IMR-90 (cell line): ENCODE results near the gene PSAPL1. TPM values are rescaled to one million over a fixed set of nuclear protein-coding genes. Genes with fewer than 3 reads are reported as not detected.

Experiments used
- ATAC-seq: fragments of 200-7000 bp; cut with Tn5 transposase; 2 replicates; pipeline ENCODE4 v1.9.1; 2020; ENCODE audit warnings: low read depth, mild to moderate bottlenecking, moderate library complexity
- BruUV-seq: library from RNA; stranded (reverse); fragments of 400-500 nt; replicated peaks from 2 replicates; lab custom pipeline; 2021; lab: Mats Ljungman, UMichigan
- CTCF ChIA-PET: fragments of 300-600 bp; formaldehyde crosslinking; extraction: SDS; loops from one replicate; lab custom pipeline; 2021; ENCODE audit warnings: antibody characterized with exemption; lab: Yijun Ruan, JAX
- POLR2A ChIA-PET: fragments of 300-600 bp; sonication (Branson Sonifier 250); formaldehyde crosslinking; loops from one replicate; lab custom pipeline; 2022; ENCODE audit warnings: antibody characterized with exemption; ENCODE audit not compliant: unreplicated experiment; lab: Charles Lee
- DNase-seq: peaks from one replicate; pipeline ENCODE4 v3.0.0; 2013
- H2AFZ ChIP-seq: replicated peaks from 2 replicates; pipeline ENCODE3; 2013; ENCODE audit warnings: low read length, mild to moderate bottlenecking; ENCODE audit not compliant: poor library complexity
- H2AK5ac ChIP-seq: 2 replicates; pipeline ENCODE4 v1.6.1; 2013; ENCODE audit warnings: low read depth, low read length, inconsistent platforms
- H2AK9ac ChIP-seq: replicated peaks from 2 replicates; pipeline ENCODE3; 2013; ENCODE audit warnings: mild to moderate bottlenecking, low read depth, low read length, moderate library complexity; ENCODE audit not compliant: poor library complexity
- H2BK120ac ChIP-seq: 2 replicates; pipeline ENCODE4 v1.6.1; 2013; ENCODE audit warnings: low read depth, low read length, inconsistent platforms
- H2BK15ac ChIP-seq: 3 replicates; pipeline ENCODE4 v1.6.1; 2013; ENCODE audit warnings: low read depth, low read length, inconsistent platforms
- H2BK20ac ChIP-seq: 2 replicates; pipeline ENCODE4 v1.6.1; 2013; ENCODE audit warnings: low read depth, mild to moderate bottlenecking, inconsistent platforms, low read length, moderate library complexity
- H2BK5ac ChIP-seq: 2 replicates; pipeline ENCODE4 v1.6.1; 2013; ENCODE audit warnings: mild to moderate bottlenecking, low read depth, low read length, inconsistent platforms; ENCODE audit not compliant: poor library complexity, severe bottlenecking
- H3K14ac ChIP-seq: replicated peaks from 2 replicates; pipeline ENCODE4 v1.6.1; 2013; ENCODE audit warnings: low read depth, low read length, inconsistent platforms
- H3K18ac ChIP-seq: 2 replicates; pipeline ENCODE4 v1.6.1; 2013; ENCODE audit warnings: low read depth, low read length, control low read depth
- H3K23ac ChIP-seq: 2 replicates; pipeline ENCODE4 v1.6.1; 2013; ENCODE audit warnings: low read depth, low read length, inconsistent platforms
- H3K27ac ChIP-seq: 2 replicates; pipeline ENCODE4 v1.5.1; 2013; ENCODE audit warnings: mild to moderate bottlenecking, control low read depth, low read length; ENCODE audit not compliant: insufficient read depth
- H3K27me3 ChIP-seq: 2 replicates; pipeline ENCODE4 v1.6.1; 2013; ENCODE audit warnings: low read length; ENCODE audit not compliant: control insufficient read depth, insufficient read depth
- H3K36me3 ChIP-seq: 2 replicates; pipeline ENCODE4 v1.6.1; 2013; ENCODE audit warnings: low read length, mixed read lengths; ENCODE audit not compliant: control insufficient read depth, insufficient read depth
- H3K4ac ChIP-seq: 2 replicates; pipeline ENCODE4 v1.6.1; 2013; ENCODE audit warnings: low read depth, low read length, inconsistent platforms
- H3K4me1 ChIP-seq: 2 replicates; pipeline ENCODE4 v1.6.1; 2013; ENCODE audit warnings: low read length, mixed read lengths; ENCODE audit not compliant: control insufficient read depth, insufficient read depth
- H3K4me2 ChIP-seq: 2 replicates; pipeline ENCODE4 v1.6.1; 2013; ENCODE audit warnings: low read depth, mild to moderate bottlenecking, control low read depth, low read length, moderate library complexity
- H3K4me3 ChIP-seq: 2 replicates; pipeline ENCODE4 v1.5.1; 2013; ENCODE audit warnings: low read depth, mild to moderate bottlenecking, control low read depth, low read length, moderate library complexity; ENCODE audit not compliant: insufficient read depth
- H3K56ac ChIP-seq: 2 replicates; pipeline ENCODE4 v1.6.1; 2013; ENCODE audit warnings: low read length, inconsistent platforms; ENCODE audit not compliant: insufficient read depth; ENCODE audit errors: extremely low read depth
- H3K79me1 ChIP-seq, 2 experiments: 2 replicates each; pipeline ENCODE4 v1.6.1; 2013; ENCODE audit warnings: low read length in 2 of 2, inconsistent platforms in 1 of 2, low read depth in 1 of 2
- H3K9ac ChIP-seq: 2 replicates; pipeline ENCODE4 v1.6.1; 2013; ENCODE audit warnings: low read depth, low read length, control low read depth
- H3K9me1 ChIP-seq: 2 replicates; pipeline ENCODE4 v1.6.1; 2013; ENCODE audit warnings: low read length, inconsistent platforms; ENCODE audit not compliant: insufficient read depth
- H3K9me3 ChIP-seq: 2 replicates; pipeline ENCODE4 v1.6.1; 2013; ENCODE audit warnings: low read length; ENCODE audit not compliant: control insufficient read depth, insufficient read depth
- H4K20me1 ChIP-seq: 2 replicates; pipeline ENCODE4 v1.6.1; 2013; ENCODE audit warnings: low read length, inconsistent platforms; ENCODE audit not compliant: insufficient read depth
- H4K5ac ChIP-seq: 2 replicates; pipeline ENCODE4 v1.6.1; 2013; ENCODE audit warnings: mild to moderate bottlenecking, low read depth, low read length, control low read depth
- H4K8ac ChIP-seq, 2 experiments: 2 replicates each; pipeline ENCODE4 v1.6.1; 2013; ENCODE audit warnings: low read depth in 2 of 2, low read length in 2 of 2, control low read depth in 1 of 2, inconsistent platforms in 1 of 2
- H4K91ac ChIP-seq: 2 replicates; pipeline ENCODE4 v1.6.1; 2013; ENCODE audit warnings: low read depth, low read length, inconsistent platforms; ENCODE audit not compliant: insufficient read depth
- BHLHE40 ChIP-seq: fragments of 150-350 bp; IDR thresholded peaks from 2 replicates; pipeline ENCODE4 v1.6.1; 2016; ENCODE audit warnings: mild to moderate bottlenecking, low read depth, low read length
- CHD1 ChIP-seq: IDR thresholded peaks from 2 replicates; pipeline ENCODE4 v1.6.1; 2012; ENCODE audit warnings: low read depth, low read length, improper control_type of control experiment
- MAZ ChIP-seq: IDR thresholded peaks from 2 replicates; pipeline ENCODE4 v1.6.1; 2012; ENCODE audit warnings: low read depth, mild to moderate bottlenecking, low read length, improper control_type of control experiment, moderate library complexity, borderline replicate concordance
- MXI1 ChIP-seq: IDR thresholded peaks from 2 replicates; pipeline ENCODE4 v1.6.1; 2012; ENCODE audit warnings: low read depth, mild to moderate bottlenecking, low read length, moderate library complexity, borderline replicate concordance
- POLR2A ChIP-seq: IDR thresholded peaks from 2 replicates; pipeline ENCODE4 v1.6.1; 2012; ENCODE audit warnings: mild to moderate bottlenecking, low read depth, low read length
- RAD21 ChIP-seq: IDR thresholded peaks from 2 replicates; pipeline ENCODE4 v1.6.1; 2012; ENCODE audit warnings: low read length, improper control_type of control experiment
- RCOR1 ChIP-seq: IDR thresholded peaks from 2 replicates; pipeline ENCODE4 v1.6.1; 2012; ENCODE audit warnings: mild to moderate bottlenecking, low read length, improper control_type of control experiment; ENCODE audit not compliant: insufficient replicate concordance
- RFX5 ChIP-seq: IDR thresholded peaks from 2 replicates; pipeline ENCODE4 v1.8.0; 2012; ENCODE audit warnings: low read depth, mild to moderate bottlenecking, low read length, moderate library complexity
- WGBS, 2 experiments: methylation state at CpG; one replicate each; pipeline versions ENCODE4 v1.1.5 to v1.1.7; 2013; ENCODE audit warnings: missing lambda C conversion rate in 2 of 2; ENCODE audit not compliant: insufficient read length in 1 of 2; ENCODE audit errors: extremely low coverage in 2 of 2; 5-methylcytosine and 5-hydroxymethylcytosine counted together
- dilution Hi-C: fragments of 300-500 bp; cut with HindIII; formaldehyde crosslinking; loops from one replicate; pipeline ENCODE4 v1.14.3; 2018; ENCODE audit warnings: low sequenced_read_pairs; ENCODE audit not compliant: unreplicated experiment
- in situ Hi-C: fragments of 300-500 bp; cut with MboI; formaldehyde crosslinking; loops from 3 replicates; pipeline ENCODE4 v1.14.3; 2019; ENCODE audit warnings: low sequenced_read_pairs, inconsistent platforms, mixed read lengths
- intact Hi-C: fragments of 100-400 bp; cut with micrococcal nuclease; formaldehyde crosslinking; loops from 2 replicates; pipeline ENCODE4 v1.10.0; 2022
- polyA plus RNA-seq, 3 experiments: library from polyadenylated mRNA; depleted of rRNA; stranded (reverse); fragments of >200 nt; gene quantifications; 2 replicates each; pipeline ENCODE4 v1.2.3, GENCODE V29; 2012; ENCODE audit warnings: low replicate concordance in 1 of 3
- total RNA-seq: library from RNA; depleted of rRNA; stranded (reverse); fragments of >200 nt; gene quantifications from 2 replicates; pipeline ENCODE4 v1.2.3, GENCODE V29; 2012
- TF ChIP-seq, protein P1 (sequence below): fragments of 150-350 bp; IDR thresholded peaks from 2 replicates; pipeline ENCODE4 v1.6.1; 2017; ENCODE audit warnings: mild to moderate bottlenecking, antibody characterized with exemption, low read length, low read depth

PSAPL1 gene
- total and polyA plus RNA-seq, 2 of the 4 experiments (the other 2 are of a cell fraction), result not detected

GRCh38 chr4:7391637-7392437, 42.9 kb downstream of the PSAPL1 start:
- in situ Hi-C loops (no loop called here), intact Hi-C loops (no loop called here), dilution Hi-C loops (no loop called here)
- Histone ChIP-seq H3K18ac (no peak overlapping the region), H2BK20ac (no peak overlapping the region), H4K8ac (no peak overlapping the region), H3K27me3 (peaks cover 50% of the 10 kb centered on the region), H4K91ac (no peak overlapping the region), H3K4ac (no peak overlapping the region), H3K9me3 (no peaks in the 10 kb centered on the region), H3K4me3 (no peak overlapping the region), H2AFZ (peak overlapping the region; percentile 51), H3K36me3 (no peaks in the 10 kb centered on the region), H3K56ac (no peak overlapping the region), H3K9ac (no peak overlapping the region), H3K4me2 (no peak overlapping the region), H3K27ac (no peak overlapping the region), H2AK9ac (no peak overlapping the region), H2BK15ac (no peak overlapping the region), H3K14ac (no peak overlapping the region), H3K23ac (no peak overlapping the region), H2BK120ac (no peak overlapping the region), H4K20me1 (no peaks in the 10 kb centered on the region), H3K4me1 (no peaks in the 10 kb centered on the region), H3K79me1 (no peaks in the 10 kb centered on the region), H2BK5ac (no peak overlapping the region), H3K9me1 (no peaks in the 10 kb centered on the region), H4K5ac (no peak overlapping the region), H2AK5ac (no peak overlapping the region)
- ATAC-seq (no peak), DNase-seq (no peak)
- WGBS, 2 experiments, result 45% methylated on average over 9 of the region's 18 CpGs; no CpG with 5 or more reads in 1 of the 2 experiments
- no TSS peak for BruUV-seq
- POLR2A ChIA-PET, result no interaction called here
- CTCF ChIA-PET, result interaction anchor here (0.6 kb wide), 1 partner anchor 34 kb away, joined by 7 read pairs; no protein-coding TSS in a partner anchor
- no peak for TF ChIP-seq POLR2A
- TF ChIP-seq RCOR1, result no peak
- TF ChIP-seq MXI1, result no peak
- TF ChIP-seq, protein P1, sequence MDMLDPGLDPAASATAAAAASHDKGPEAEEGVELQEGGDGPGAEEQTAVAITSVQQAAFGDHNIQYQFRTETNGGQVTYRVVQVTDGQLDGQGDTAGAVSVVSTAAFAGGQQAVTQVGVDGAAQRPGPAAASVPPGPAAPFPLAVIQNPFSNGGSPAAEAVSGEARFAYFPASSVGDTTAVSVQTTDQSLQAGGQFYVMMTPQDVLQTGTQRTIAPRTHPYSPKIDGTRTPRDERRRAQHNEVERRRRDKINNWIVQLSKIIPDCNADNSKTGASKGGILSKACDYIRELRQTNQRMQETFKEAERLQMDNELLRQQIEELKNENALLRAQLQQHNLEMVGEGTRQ, result no peak
- TF ChIP-seq MAZ, result no peak
- no peak for TF ChIP-seq RFX5
- no peak for TF ChIP-seq CHD1
- no peak for TF ChIP-seq BHLHE40
- TF ChIP-seq RAD21, result no peak
